H1 (cell line): Measurements from ENCODE around the gene PAK5. TPM values are rescaled to one million over a fixed set of nuclear protein-coding genes. Genes with fewer than 3 reads are reported as not detected.

Experiments
- CTCF ChIA-PET: fragments of 300-600 bp; sonication (Branson Sonifier 250); formaldehyde crosslinking; loops from one replicate; lab custom pipeline; 2021; ENCODE audit not compliant: partially characterized antibody; lab: Charles Lee
- POLR2A ChIA-PET: fragments of 300-600 bp; sonication (Branson Sonifier 250); formaldehyde crosslinking; loops from one replicate; lab custom pipeline; 2021; ENCODE audit warnings: inconsistent platforms; ENCODE audit not compliant: partially characterized antibody; lab: Charles Lee
- DNase-seq, 2 experiments: peaks; one replicate each; pipeline versions ENCODE4 v3.0.0 to v3.0.0-alpha.2; 2010 to 2022; ENCODE audit warnings: low spot score in 2 of 2, low read depth in 1 of 2, mixed read lengths in 1 of 2
- FAIRE-seq: peaks from 2 replicates; lab custom pipeline; 2011; peaks lifted over from hg19 to GRCh38; lab: Jason Lieb, UNC
- H2AFZ ChIP-seq: 2 replicates; pipeline ENCODE4 v1.8.1; 2012; ENCODE audit warnings: low read length, inconsistent platforms
- H2AK5ac ChIP-seq: 2 replicates; pipeline ENCODE4 v1.6.1; 2013; ENCODE audit warnings: low read depth, low read length
- H2BK120ac ChIP-seq: replicated peaks from 2 replicates; pipeline ENCODE3; 2013; ENCODE audit warnings: low read depth, low read length, inconsistent platforms
- H2BK12ac ChIP-seq: 2 replicates; pipeline ENCODE4 v1.6.1; 2013; ENCODE audit warnings: low read depth, low read length
- H2BK15ac ChIP-seq: 2 replicates; pipeline ENCODE4 v1.6.1; 2013; ENCODE audit warnings: low read length
- H2BK20ac ChIP-seq: 2 replicates; pipeline ENCODE4 v1.6.1; 2013; ENCODE audit warnings: low read length
- H2BK5ac ChIP-seq: 2 replicates; pipeline ENCODE4 v1.6.1; 2013; ENCODE audit warnings: low read depth, low read length
- H3K14ac ChIP-seq: 2 replicates; pipeline ENCODE4 v1.6.1; 2013; ENCODE audit warnings: inconsistent platforms; ENCODE audit not compliant: insufficient read length
- H3K18ac ChIP-seq: 2 replicates; pipeline ENCODE4 v1.6.1; 2013; ENCODE audit warnings: low read length; ENCODE audit errors: extremely low read depth
- H3K23ac ChIP-seq: 2 replicates; pipeline ENCODE4 v1.6.1; 2013; ENCODE audit warnings: inconsistent platforms; ENCODE audit not compliant: insufficient read length
- H3K23me2 ChIP-seq: 2 replicates; pipeline ENCODE4 v1.6.1; 2013; ENCODE audit warnings: low read depth, low read length
- H3K27ac ChIP-seq: 2 replicates; pipeline ENCODE4 v1.6.1; 2011; ENCODE audit warnings: low read depth, low read length, inconsistent platforms
- H3K27me3 ChIP-seq, 4 experiments: replicated peaks in 1 of 4; 1 replicate in 1 of 4; 2 replicates in 3 of 4; pipeline versions ENCODE4 v1.6.1 to v1.8.1; 2011 to 2013; ENCODE audit warnings: low read length in 3 of 4, mild to moderate bottlenecking in 3 of 4, inconsistent platforms in 2 of 4, mixed read lengths in 2 of 4, moderate library complexity in 1 of 4; ENCODE audit not compliant: control insufficient read depth in 3 of 4, insufficient read depth in 3 of 4; ENCODE audit errors: extremely low read depth in 1 of 4
- H3K36me3 ChIP-seq, 4 experiments: 2 replicates each; pipeline versions ENCODE4 v1.6.1 to v1.8.1; 2011 to 2013; ENCODE audit warnings: mild to moderate bottlenecking in 4 of 4, low read length in 3 of 4, moderate library complexity in 2 of 4, control low read depth in 1 of 4, inconsistent platforms in 1 of 4; ENCODE audit not compliant: insufficient read depth in 4 of 4, control insufficient read depth in 2 of 4
- H3K4ac ChIP-seq: replicated peaks from 2 replicates; pipeline ENCODE3; 2013; ENCODE audit warnings: low read length, low read depth, mixed read lengths, inconsistent platforms; ENCODE audit not compliant: insufficient read length
- H3K4me1 ChIP-seq, 4 experiments: replicated peaks in 1 of 4; 1 replicate in 1 of 4; 2 replicates in 3 of 4; pipeline versions ENCODE4 v1.6.1 to v1.8.1; 2011 to 2013; ENCODE audit warnings: low read length in 3 of 4, inconsistent platforms in 2 of 4, mixed read lengths in 1 of 4; ENCODE audit not compliant: insufficient read depth in 4 of 4, control insufficient read depth in 3 of 4
- H3K4me2 ChIP-seq, 2 experiments: 2 replicates each; pipeline versions ENCODE4 v1.6.1 to v1.8.1; 2011 to 2013; ENCODE audit warnings: low read depth in 2 of 2, low read length in 2 of 2, control low read depth in 1 of 2, inconsistent platforms in 1 of 2, mild to moderate bottlenecking in 1 of 2; ENCODE audit not compliant: insufficient read depth in 1 of 2
- H3K4me3 ChIP-seq, 4 experiments: fragments of 200-600, 300-600 bp in 1 of 4; sonication (generic), shearing (Covaris generic), sonication (Bioruptor Twin) in 1 of 4; 2 replicates each; pipeline versions ENCODE4 v1.5.1 to v1.8.1; 2011 to 2016; ENCODE audit warnings: low read length in 4 of 4, low read depth in 3 of 4, control low read depth in 2 of 4, inconsistent platforms in 2 of 4, mild to moderate bottlenecking in 2 of 4, mixed read lengths in 1 of 4, moderate library complexity in 1 of 4; ENCODE audit not compliant: insufficient read depth in 2 of 4; ENCODE audit errors: extremely low read depth in 1 of 4
- H3K56ac ChIP-seq: replicated peaks from 2 replicates; pipeline ENCODE3; 2013; ENCODE audit warnings: low read depth, mild to moderate bottlenecking, mixed read lengths, low read length, inconsistent platforms; ENCODE audit not compliant: insufficient read length
- H3K79me1 ChIP-seq: 2 replicates; pipeline ENCODE4 v1.6.1; 2013; ENCODE audit warnings: low read depth, low read length, control low read depth
- H3K79me2 ChIP-seq, 2 experiments: 2 replicates each; pipeline versions ENCODE4 v1.6.1 to v1.8.1; 2012 to 2013; ENCODE audit warnings: low read length in 2 of 2, mild to moderate bottlenecking in 2 of 2, inconsistent platforms in 1 of 2; ENCODE audit not compliant: insufficient read depth in 2 of 2, control insufficient read depth in 1 of 2
- H3K9ac ChIP-seq, 4 experiments: replicated peaks in 1 of 4; 1 replicate in 1 of 4; 2 replicates in 3 of 4; pipeline versions ENCODE4 v1.6.1 to v1.8.1; 2011 to 2013; ENCODE audit warnings: low read depth in 3 of 4, low read length in 3 of 4, control low read depth in 2 of 4, mild to moderate bottlenecking in 2 of 4, moderate library complexity in 2 of 4, inconsistent platforms in 1 of 4; ENCODE audit errors: extremely low read depth in 1 of 4
- H3K9me3 ChIP-seq, 2 experiments: 2 replicates each; pipeline versions ENCODE4 v1.6.1 to v1.8.1; 2012 to 2013; ENCODE audit warnings: mild to moderate bottlenecking in 2 of 2, moderate library complexity in 2 of 2, control low read depth in 1 of 2, inconsistent platforms in 1 of 2, low read depth in 1 of 2, low read length in 1 of 2, mixed read lengths in 1 of 2; ENCODE audit not compliant: insufficient read depth in 2 of 2
- H4K20me1 ChIP-seq, 2 experiments: replicated peaks in 1 of 2; 2 replicates each; pipeline versions ENCODE3 to v1.8.1; 2011 to 2013; ENCODE audit warnings: inconsistent platforms in 2 of 2, low read length in 2 of 2, mild to moderate bottlenecking in 1 of 2; ENCODE audit not compliant: insufficient read depth in 2 of 2, control insufficient read depth in 1 of 2
- H4K5ac ChIP-seq: 2 replicates; pipeline ENCODE4 v1.6.1; 2013; ENCODE audit warnings: low read length, low read depth, mixed read lengths, inconsistent platforms; ENCODE audit not compliant: insufficient read length
- H4K8ac ChIP-seq: 2 replicates; pipeline ENCODE4 v1.8.0; 2013; ENCODE audit warnings: mild to moderate bottlenecking, moderate library complexity, low read length, inconsistent platforms; ENCODE audit not compliant: insufficient read depth; ENCODE audit errors: extremely low read depth
- H4K91ac ChIP-seq: replicated peaks from 2 replicates; pipeline ENCODE3; 2013; ENCODE audit warnings: low read length, mixed read lengths, inconsistent platforms; ENCODE audit not compliant: insufficient read length
- whole genome bisulfite sequencing, 2 experiments: shearing (Covaris generic) in 1 of 2; methylation state at CpG; one replicate each; pipeline versions ENCODE4 v1.1.6 to v1.1.7; 2013 to 2015; ENCODE audit warnings: low lambda C conversion rate in 2 of 2, mixed read lengths in 2 of 2, inconsistent platforms in 1 of 2, low coverage in 1 of 2, missing lambda C conversion rate in 1 of 2; ENCODE audit not compliant: insufficient replicate concordance in 2 of 2, insufficient coverage in 1 of 2, insufficient read length in 1 of 2; ENCODE audit errors: extremely low coverage in 1 of 2, missing lambda C conversion rate in 1 of 2; 5-methylcytosine and 5-hydroxymethylcytosine counted together
- polyA plus RNA-seq, 7 experiments: library from polyadenylated mRNA; depleted of rRNA in 3 of 7; stranded (reverse) in 5 of 7; unstranded in 2 of 7; fragments of >200 nt in 5 of 7; fragments of 200-250 nt in 2 of 7; gene quantifications; 1 replicate in 5 of 7; 2 replicates in 1 of 7; 4 replicates in 1 of 7; pipeline versions ENCODE4 v1.2.1 to v1.2.3, GENCODE V29; 2011 to 2013; ENCODE audit warnings: missing spikeins in 2 of 7, mixed read lengths in 2 of 7
- total RNA-seq: library from RNA; stranded (reverse); fragmentation: NEBNext Ultra II Directional; extraction: Animal tissue kit (Norgen Biotek cat#: 25700); gene quantifications from 2 replicates; pipeline ENCODE4 v1.2.1, GENCODE V29; 2021

The PAK5 gene
- total and polyA plus RNA-seq, 2 of the 8 experiments (the other 6 are each of a cell fraction or from before 2014, with no cell fraction given) = 0.54 to 0.80 TPM

GRCh38 chr20:9597547-9597946 is 241.3 kb downstream of the PAK5 start:
- POLR2A ChIA-PET = no interaction called here

More at GRCh38 chr20:9597547-9597946, 241.3 kb downstream of the PAK5 start:
- WGBS, 2 experiments = 90% methylated on average over 4 of the region's 4 CpGs; no CpG with 5 or more reads in 1 of the 2 experiments
- CTCF ChIA-PET = interaction anchor here (1.1 to 3.4 kb wide), 6 partner anchors 13 to 189 kb away, joined by 3 to 11 read pairs (median 3); no protein-coding TSS in a partner anchor
- no peaks in the 10 kb centered on the region for H3K36me3 ChIP-seq
- H3K9me3 ChIP-seq = 0 out of 4 replicates have a peak, but pooled peaks cover 0 to 3% of the 10 kb centered on the region in 2 experiments
- H2BK20ac ChIP-seq = no peak overlapping the region
- H3K18ac ChIP-seq = no peak overlapping the region
- H2AFZ ChIP-seq = no peak overlapping the region
- DNase-seq = no peak
- H3K27me3 ChIP-seq = no peaks in the 10 kb centered on the region
- H3K27ac ChIP-seq = no peak overlapping the region
- no peak overlapping the region for H3K56ac ChIP-seq
- peaks cover 0 to 4% (median 0%) of the 10 kb centered on the region in 4 experiments; a peak in 1 of 7 replicates for H3K4me1 ChIP-seq
- no peak overlapping the region for H3K4ac ChIP-seq
- no peak overlapping the region for H3K14ac ChIP-seq
- H3K4me3 ChIP-seq = no peak overlapping the region
- H3K4me2 ChIP-seq = no peak overlapping the region
- no peak overlapping the region for H3K9ac ChIP-seq
- FAIRE-seq = no peak
- no peak overlapping the region for H3K23ac ChIP-seq
- H2BK5ac ChIP-seq = no peak overlapping the region
- no peaks in the 10 kb centered on the region for H3K79me1 ChIP-seq
- H3K79me2 ChIP-seq = no peaks in the 10 kb centered on the region
- H4K5ac ChIP-seq = no peak overlapping the region
- H4K8ac ChIP-seq = no peak overlapping the region
- no peak overlapping the region for H2BK12ac ChIP-seq
- H2AK5ac ChIP-seq = no peak overlapping the region
- no peak overlapping the region for H2BK15ac ChIP-seq
- no peak overlapping the region for H4K91ac ChIP-seq
- H2BK120ac ChIP-seq = no peak overlapping the region
- no peaks in the 10 kb centered on the region for H4K20me1 ChIP-seq
- H3K23me2 ChIP-seq = no peaks in the 10 kb centered on the region
